VCaP (cell line): ENCODE results near the gene UNC93B1.
A peak's percentile ranks its signal among the peaks of the same experiment; 100 is the strongest.
"Not testable (repeated sequence)": the region's sequence is repeated elsewhere in the genome, so short reads cannot be mapped to it uniquely, and the experiment has no call there.

ENCODE experiments used
- H3K27ac ChIP-seq: fragments of 450-650 bp; 2 replicates; pipeline ENCODE4 v1.5.1; 2017
- CTCF ChIP-seq: fragments of 450-650 bp; conservative IDR thresholded peaks from 2 replicates; pipeline ENCODE4 v1.5.1; 2017; ENCODE audit warnings: mild to moderate bottlenecking, moderate library complexity

UNC93B1 gene

GRCh38 chr11:67955461-67956007 is 48.4 kb downstream of the UNC93B1 start:
- peak; percentile 93 for TF ChIP-seq CTCF
- H3K27ac ChIP-seq = peak overlapping the region; percentile 57; the same call in 1 of the 2 replicates

GRCh38 chr11:67954971-67955370 is 48.9 kb downstream of the UNC93B1 start:
- H3K27ac ChIP-seq = peak overlapping the region; percentile 57; the same call in 1 of the 2 replicates

- not testable (repeated sequence) for H3K27ac ChIP-seq
Measured at GRCh38 chr11:67954251-67954650, 49.6 kb downstream of the UNC93B1 start.

- H3K27ac ChIP-seq = not testable (repeated sequence)
Measured at GRCh38 chr11:67950705-67951104, 53.2 kb downstream of the UNC93B1 start.

- H3K27ac ChIP-seq = not testable (repeated sequence)
Measured at GRCh38 chr11:67947785-67948184, 56.1 kb downstream of the UNC93B1 start.

- peak overlapping the region; percentile 39; the same call in 1 of the 2 replicates for H3K27ac ChIP-seq
Measured at GRCh38 chr11:67946403-67946802, 57.5 kb downstream of the UNC93B1 start.

- H3K27ac ChIP-seq = not testable (repeated sequence)
- TF ChIP-seq CTCF = peak; percentile 83
Measured at GRCh38 chr11:67943406-67943805, 60.5 kb downstream of the UNC93B1 start.
